ENCODE results near the gene CEP95. TPM values are rescaled to one million over a fixed set of nuclear protein-coding genes. Genes with fewer than 3 reads are reported as not detected.
"Not testable (repeated sequence)": the region's sequence is repeated elsewhere in the genome, so short reads cannot be mapped to it uniquely, and the experiment has no call there.

Gene CEP95
- total RNA-seq, 3 donors from 2014 or later: 35.1 to 38.2 (median 36.7) TPM

- H3K4me3 Mint-ChIP-seq: no peak overlapping the region
- peaks cover 27% of the 10 kb centered on the region for H3K36me3 Mint-ChIP-seq (ENCODE audit: insufficient read depth)
- no peaks in the 10 kb centered on the region for H3K4me1 Mint-ChIP-seq (ENCODE audit: low read depth)
- ATAC-seq: no peak
- DNase-seq: no peak
- no peaks in the 10 kb centered on the region for H3K27me3 Mint-ChIP-seq (ENCODE audit: low read depth)
- no peaks in the 10 kb centered on the region for H3K9me3 Mint-ChIP-seq
Observed at GRCh38 chr17:64547319-64547718, 40.5 kb downstream of the CEP95 start.

- H3K9me3 Mint-ChIP-seq: no peaks in the 10 kb centered on the region
- H3K27me3 Mint-ChIP-seq (ENCODE audit: low read depth): no peaks in the 10 kb centered on the region
- H3K4me3 Mint-ChIP-seq: no peak overlapping the region
- DNase-seq (no peak), ATAC-seq (no peak)
- H3K4me1 Mint-ChIP-seq (ENCODE audit: low read depth): no peaks in the 10 kb centered on the region
- peaks cover 24% of the 10 kb centered on the region for H3K36me3 Mint-ChIP-seq (ENCODE audit: insufficient read depth)
Observed at GRCh38 chr17:64551461-64551860, 44.7 kb downstream of the CEP95 start.

GRCh38 chr17:64554028-64554637, 47.4 kb downstream of the CEP95 start:
- peaks cover 26% of the 10 kb centered on the region for H3K36me3 Mint-ChIP-seq (ENCODE audit: insufficient read depth)
- no peaks in the 10 kb centered on the region for H3K27me3 Mint-ChIP-seq (ENCODE audit: low read depth)
- no peak for ATAC-seq
- H3K4me3 Mint-ChIP-seq: no peak overlapping the region
- no peaks in the 10 kb centered on the region for H3K9me3 Mint-ChIP-seq
- H3K4me1 Mint-ChIP-seq (ENCODE audit: low read depth): no peaks in the 10 kb centered on the region
- no peak for DNase-seq

- no peaks in the 10 kb centered on the region for H3K27me3 Mint-ChIP-seq (ENCODE audit: low read depth)
- DNase-seq: no peak
Observed at GRCh38 chr17:64555281-64555680, 48.5 kb downstream of the CEP95 start.

GRCh38 chr17:64564098-64564497, 57.3 kb downstream of the CEP95 start:
- no peak for DNase-seq
- Mint-ChIP-seq H3K4me1 (ENCODE audit: low read depth) (no peaks in the 10 kb centered on the region), H3K36me3 (ENCODE audit: insufficient read depth) (peaks cover 24% of the 10 kb centered on the region), H3K9me3 (no peaks in the 10 kb centered on the region), H3K4me3 (no peak overlapping the region), H3K27me3 (ENCODE audit: low read depth) (no peaks in the 10 kb centered on the region)
- peak in 1 of 2 donors; percentile 21 for ATAC-seq

More at GRCh38 chr17:64555281-64555680, 48.5 kb downstream of the CEP95 start:
- no peaks in the 10 kb centered on the region for H3K4me1 Mint-ChIP-seq (ENCODE audit: low read depth)
- no peaks in the 10 kb centered on the region for H3K9me3 Mint-ChIP-seq
- ATAC-seq: no peak
- H3K4me3 Mint-ChIP-seq: no peak overlapping the region
- H3K36me3 Mint-ChIP-seq (ENCODE audit: insufficient read depth): peaks cover 27% of the 10 kb centered on the region

- Mint-ChIP-seq H3K36me3 (ENCODE audit: insufficient read depth) (peaks cover 22% of the 10 kb centered on the region), H3K9me3 (no peaks in the 10 kb centered on the region)
Observed at GRCh38 chr17:64565563-64565962, 58.8 kb downstream of the CEP95 start.

GRCh38 chr17:64571746-64572145, 65.0 kb downstream of the CEP95 start:
- H3K27me3 Mint-ChIP-seq (ENCODE audit: low read depth): no peaks in the 10 kb centered on the region
- H3K9me3 Mint-ChIP-seq: no peaks in the 10 kb centered on the region
- no peak for ATAC-seq
- H3K4me3 Mint-ChIP-seq: no peak overlapping the region
- peaks cover 8% of the 10 kb centered on the region for H3K36me3 Mint-ChIP-seq (ENCODE audit: insufficient read depth)
- peaks cover 12% of the 10 kb centered on the region for H3K4me1 Mint-ChIP-seq (ENCODE audit: low read depth)
- no peak for DNase-seq

More at GRCh38 chr17:64565563-64565962, 58.8 kb downstream of the CEP95 start:
- H3K27me3 Mint-ChIP-seq (ENCODE audit: low read depth): no peaks in the 10 kb centered on the region
- H3K4me1 Mint-ChIP-seq (ENCODE audit: low read depth): no peaks in the 10 kb centered on the region
- H3K4me3 Mint-ChIP-seq: no peak overlapping the region
- ATAC-seq (no peak), DNase-seq (no peak)

GRCh38 chr17:64572682-64573154, 65.9 kb downstream of the CEP95 start:
- H3K36me3 Mint-ChIP-seq (ENCODE audit: insufficient read depth): peaks cover 6% of the 10 kb centered on the region
- H3K9me3 Mint-ChIP-seq: no peaks in the 10 kb centered on the region
- H3K4me1 Mint-ChIP-seq (ENCODE audit: low read depth): peaks cover 12% of the 10 kb centered on the region
- H3K27me3 Mint-ChIP-seq (ENCODE audit: low read depth): no peaks in the 10 kb centered on the region
- ATAC-seq (peak; percentile 87 to 91), DNase-seq (no peak)
- H3K4me3 Mint-ChIP-seq: no peak overlapping the region

GRCh38 chr17:64573214-64573613, 66.4 kb downstream of the CEP95 start:
- DNase-seq: no peak
- H3K4me1 Mint-ChIP-seq (ENCODE audit: low read depth): peaks cover 12% of the 10 kb centered on the region
- no peak overlapping the region for H3K4me3 Mint-ChIP-seq
- peak; percentile 81 to 83 for ATAC-seq
- H3K9me3 Mint-ChIP-seq: no peaks in the 10 kb centered on the region
- no peaks in the 10 kb centered on the region for H3K27me3 Mint-ChIP-seq (ENCODE audit: low read depth)
- H3K36me3 Mint-ChIP-seq (ENCODE audit: insufficient read depth): peaks cover 6% of the 10 kb centered on the region

GRCh38 chr17:64574646-64575045, 67.9 kb downstream of the CEP95 start:
- DNase-seq: no peak
- peaks cover 15% of the 10 kb centered on the region for H3K4me1 Mint-ChIP-seq (ENCODE audit: low read depth)
- peaks cover 10% of the 10 kb centered on the region for H3K36me3 Mint-ChIP-seq (ENCODE audit: insufficient read depth)
- ATAC-seq: no peak
- H3K9me3 Mint-ChIP-seq: no peaks in the 10 kb centered on the region
- H3K4me3 Mint-ChIP-seq: no peak overlapping the region
- H3K27me3 Mint-ChIP-seq (ENCODE audit: low read depth): no peaks in the 10 kb centered on the region

- Mint-ChIP-seq H3K4me3 (no peak overlapping the region), H3K27me3 (ENCODE audit: low read depth) (no peaks in the 10 kb centered on the region), H3K9me3 (no peaks in the 10 kb centered on the region), H3K4me1 (ENCODE audit: low read depth) (peaks cover 20% of the 10 kb centered on the region), H3K36me3 (ENCODE audit: insufficient read depth) (peaks cover 11% of the 10 kb centered on the region)
- no peak for ATAC-seq
- DNase-seq: no peak
Observed at GRCh38 chr17:64575431-64575830, 68.7 kb downstream of the CEP95 start.

GRCh38 chr17:64577025-64577424, 70.2 kb downstream of the CEP95 start:
- H3K27me3 Mint-ChIP-seq (ENCODE audit: low read depth); H3K9me3 Mint-ChIP-seq; H3K4me3 Mint-ChIP-seq; ATAC-seq; DNase-seq: not testable (repeated sequence)
- peaks cover 16% of the 10 kb centered on the region for H3K36me3 Mint-ChIP-seq (ENCODE audit: insufficient read depth)
- peaks cover 30% of the 10 kb centered on the region for H3K4me1 Mint-ChIP-seq (ENCODE audit: low read depth)

- peaks cover 18% of the 10 kb centered on the region for H3K36me3 Mint-ChIP-seq (ENCODE audit: insufficient read depth)
- peaks cover 18% of the 10 kb centered on the region for H3K4me1 Mint-ChIP-seq (ENCODE audit: low read depth)
- no peaks in the 10 kb centered on the region for H3K9me3 Mint-ChIP-seq
- no peak for ATAC-seq
- no peak for DNase-seq
- no peaks in the 10 kb centered on the region for H3K27me3 Mint-ChIP-seq (ENCODE audit: low read depth)
- no peak overlapping the region for H3K4me3 Mint-ChIP-seq
Observed at GRCh38 chr17:64579917-64580316, 73.1 kb downstream of the CEP95 start.

GRCh38 chr17:64580384-64581315, 73.9 kb downstream of the CEP95 start:
- DNase-seq: no peak
- ATAC-seq: peak; percentile 86
- H3K4me3 Mint-ChIP-seq: peak overlapping the region; percentile 44
- no peaks in the 10 kb centered on the region for H3K9me3 Mint-ChIP-seq
- H3K27me3 Mint-ChIP-seq (ENCODE audit: low read depth): no peaks in the 10 kb centered on the region
- peaks cover 18% of the 10 kb centered on the region for H3K36me3 Mint-ChIP-seq (ENCODE audit: insufficient read depth)
- peaks cover 18% of the 10 kb centered on the region for H3K4me1 Mint-ChIP-seq (ENCODE audit: low read depth)
